MCF 10A (cell line): ENCODE measurements around the gene CRHBP. TPM values are rescaled to one million over a fixed set of nuclear protein-coding genes. Genes with fewer than 3 reads are reported as not detected.
"Not testable (repeated sequence)": the region's sequence is repeated elsewhere in the genome, so short reads cannot be mapped to it uniquely, and the experiment has no call there.

Source experiments
- BruUV-seq: library from RNA; stranded (reverse); fragments of 400-500 nt; replicated peaks from 2 replicates; lab custom pipeline; 2021; lab: Mats Ljungman, UMichigan
- CTCF ChIA-PET: fragments of 300-600 bp; sonication (Branson Sonifier 250); formaldehyde crosslinking; extraction: SDS; loops from one replicate; lab custom pipeline; 2021; ENCODE audit warnings: antibody characterized with exemption, inconsistent platforms; lab: Yijun Ruan, JAX
- POLR2A ChIA-PET: fragments of 300-600, 350-650 bp; sonication (Branson Sonifier 250); formaldehyde crosslinking; extraction: SDS; loops from one replicate; lab custom pipeline; 2020; ENCODE audit warnings: antibody characterized with exemption, inconsistent platforms; lab: Yijun Ruan, JAX
- DNase-seq: peaks from one replicate; pipeline ENCODE4 v3.0.0-alpha.2; 2018; ENCODE audit not compliant: unreplicated experiment
- H3K27ac Mint-ChIP-seq: one replicate; pipeline ENCODE4 v1.8.0; 2022; ENCODE audit warnings: mild to moderate bottlenecking, low read depth, mixed read lengths; ENCODE audit not compliant: unreplicated experiment
- H3K27me3 Mint-ChIP-seq: one replicate; pipeline ENCODE4 v1.8.0; 2022; ENCODE audit warnings: mixed read lengths; ENCODE audit not compliant: insufficient read depth, unreplicated experiment
- H3K36me3 Mint-ChIP-seq: one replicate; pipeline ENCODE4 v1.8.0; 2022; ENCODE audit warnings: mild to moderate bottlenecking, moderate library complexity, mixed read lengths; ENCODE audit not compliant: insufficient read depth, unreplicated experiment
- H3K4me1 Mint-ChIP-seq: one replicate; pipeline ENCODE4 v1.8.0; 2022; ENCODE audit warnings: mixed read lengths; ENCODE audit not compliant: insufficient read depth, unreplicated experiment
- H3K4me3 Mint-ChIP-seq: one replicate; pipeline ENCODE4 v1.8.0; 2022; ENCODE audit warnings: mild to moderate bottlenecking, moderate library complexity, mixed read lengths; ENCODE audit not compliant: unreplicated experiment
- H3K9me3 Mint-ChIP-seq: one replicate; pipeline ENCODE4 v1.8.0; 2022; ENCODE audit warnings: mixed read lengths; ENCODE audit not compliant: unreplicated experiment
- CTCF ChIP-seq: fragments of 200-600 bp; IDR thresholded peaks from one replicate; pipeline ENCODE4 v1.8.0; 2022; ENCODE audit warnings: antibody characterized with exemption, mild to moderate bottlenecking; ENCODE audit not compliant: unreplicated experiment
- intact Hi-C: fragments of 100-400 bp; cut with micrococcal nuclease; formaldehyde crosslinking; loops from 2 replicates; pipeline ENCODE4 v1.14.1; 2022
- total RNA-seq: library from RNA; stranded (reverse); gene quantifications from 2 replicates; pipeline ENCODE4 v1.2.3, GENCODE V29; 2022

CRHBP gene
- total RNA-seq, 1 experiment from 2014 or later: not detected

GRCh38 chr5:76982450-76982849, 29.6 kb downstream of the CRHBP start:
- BruUV-seq: no TSS peak
- CTCF ChIA-PET: interaction anchor here (0.7 kb wide), 1 partner anchor 284 kb away, joined by 3 read pairs; no protein-coding TSS in a partner anchor
- DNase-seq: no peak

GRCh38 chr5:76983468-76983867, 30.6 kb downstream of the CRHBP start:
- H3K36me3 Mint-ChIP-seq: no peaks in the 10 kb centered on the region
- no TSS peak for BruUV-seq
- no peaks in the 10 kb centered on the region for H3K4me1 Mint-ChIP-seq
- no peak overlapping the region for H3K27ac Mint-ChIP-seq
- no peaks in the 10 kb centered on the region for H3K27me3 Mint-ChIP-seq
- DNase-seq: no peak
- intact Hi-C loops: no loop called here
- CTCF ChIA-PET: interaction anchor here (0.6 kb wide), 1 partner anchor 112 kb away, joined by 4 read pairs; no protein-coding TSS in a partner anchor
- POLR2A ChIA-PET: interaction anchor here (1.2 kb wide), 1 partner anchor 33 kb away, joined by 3 read pairs; no protein-coding TSS in a partner anchor
- H3K4me3 Mint-ChIP-seq: no peak overlapping the region
- H3K9me3 Mint-ChIP-seq: no peaks in the 10 kb centered on the region
- TF ChIP-seq CTCF: no peak

More at GRCh38 chr5:76982450-76982849, 29.6 kb downstream of the CRHBP start:
- Mint-ChIP-seq H3K4me3 (no peak overlapping the region), H3K27ac (no peak overlapping the region), H3K4me1 (no peaks in the 10 kb centered on the region), H3K27me3 (no peaks in the 10 kb centered on the region), H3K9me3 (no peaks in the 10 kb centered on the region), H3K36me3 (no peaks in the 10 kb centered on the region)
- intact Hi-C loops: no loop called here
- POLR2A ChIA-PET: interaction anchor here (0.6 to 1.2 kb wide), 2 partner anchors 21 to 32 kb away, joined by 3 read pairs; no protein-coding TSS in a partner anchor
- no peak for TF ChIP-seq CTCF

- no TSS peak for BruUV-seq
- Mint-ChIP-seq H3K27me3 (no peaks in the 10 kb centered on the region), H3K27ac (no peak overlapping the region), H3K4me1 (no peaks in the 10 kb centered on the region), H3K9me3 (no peaks in the 10 kb centered on the region), H3K36me3 (no peaks in the 10 kb centered on the region), H3K4me3 (no peak overlapping the region)
- DNase-seq: no peak
- CTCF ChIA-PET: interaction anchor here (1.1 to 1.3 kb wide), 2 partner anchors 119 to 213 kb away, joined by 3 to 5 read pairs; no protein-coding TSS in a partner anchor
- TF ChIP-seq CTCF: no peak
- intact Hi-C loops: no loop called here
- POLR2A ChIA-PET: no interaction called here
Measured at GRCh38 chr5:76986825-76987526, 34.1 kb downstream of the CRHBP start.

GRCh38 chr5:76990899-76991459, 38.1 kb downstream of the CRHBP start:
- TF ChIP-seq CTCF: no peak
- POLR2A ChIA-PET: no interaction called here
- Mint-ChIP-seq H3K4me1 (no peaks in the 10 kb centered on the region), H3K9me3 (no peaks in the 10 kb centered on the region), H3K36me3 (no peaks in the 10 kb centered on the region), H3K27me3 (no peaks in the 10 kb centered on the region), H3K4me3 (no peak overlapping the region), H3K27ac (no peak overlapping the region)
- CTCF ChIA-PET: interaction anchor here (0.7 kb wide), 1 partner anchor 1675 kb away, joined by 3 read pairs; no protein-coding TSS in a partner anchor
- no TSS peak for BruUV-seq
- intact Hi-C loops: no loop called here
- no peak for DNase-seq

- H3K4me1 Mint-ChIP-seq, H3K4me3 Mint-ChIP-seq, BruUV-seq, H3K27me3 Mint-ChIP-seq, DNase-seq, POLR2A ChIA-PET, H3K36me3 Mint-ChIP-seq, intact Hi-C loops, H3K27ac Mint-ChIP-seq, H3K9me3 Mint-ChIP-seq: not testable (repeated sequence)
- CTCF ChIA-PET: interaction anchor here (0.5 to 0.6 kb wide), 3 partner anchors 12 to 607 kb away, joined by 3 to 4 read pairs (median 4); no protein-coding TSS in a partner anchor
Measured at GRCh38 chr5:76993436-76993835, 40.6 kb downstream of the CRHBP start.
